Endometrial microvascular endothelial cells (primary cell): ENCODE measurements around the gene CD9. TPM values are rescaled to one million over a fixed set of nuclear protein-coding genes. Genes with fewer than 3 reads are reported as not detected.

Experiments used
- in situ Hi-C: cut with HindIII; loops from 2 replicates; pipeline ENCODE4 v1.10.0; 2017; ENCODE audit warnings: low sequenced_read_pairs, low pct_unique_long_range_greater_than_20kb; ENCODE audit errors: inconsistent ontology term
- total RNA-seq: library from RNA; depleted of rRNA; stranded (reverse); fragments of >200 nt; gene quantifications from one replicate; pipeline ENCODE4 v1.2.3, GENCODE V29; 2015; ENCODE audit errors: inconsistent ontology term

Gene CD9
- total RNA-seq, 1 donor from 2014 or later = 937 TPM

DNA sequence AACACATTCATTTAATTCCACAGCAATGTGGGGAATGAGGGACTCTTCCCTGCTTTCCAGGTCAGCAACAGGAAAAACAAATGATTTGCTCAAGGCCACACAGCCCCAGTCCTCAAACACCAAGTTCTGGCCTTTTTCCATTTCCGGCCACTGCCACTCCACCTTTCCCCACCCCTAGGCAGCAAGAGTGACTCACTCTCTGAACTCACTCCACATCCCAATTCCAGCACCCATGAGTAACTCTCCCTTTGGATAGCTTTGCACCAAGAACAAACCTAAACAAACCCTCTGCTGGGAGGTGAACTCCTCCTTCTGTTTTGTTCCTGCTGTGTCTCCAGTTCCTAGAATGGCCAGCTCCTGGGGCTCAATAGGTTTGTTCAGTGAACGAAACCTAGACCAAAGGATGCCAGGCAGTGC lies 79.9 kb downstream of the CD9 start:
- in situ Hi-C loops = no loop called here

GRCh38 chr12:6280672-6281071 lies 80.5 kb downstream of the CD9 start:
- in situ Hi-C loops = no loop called here

GRCh38 chr12:6281081-6281809 lies 81.0 kb downstream of the CD9 start:
- in situ Hi-C loops = no loop called here

DNA sequence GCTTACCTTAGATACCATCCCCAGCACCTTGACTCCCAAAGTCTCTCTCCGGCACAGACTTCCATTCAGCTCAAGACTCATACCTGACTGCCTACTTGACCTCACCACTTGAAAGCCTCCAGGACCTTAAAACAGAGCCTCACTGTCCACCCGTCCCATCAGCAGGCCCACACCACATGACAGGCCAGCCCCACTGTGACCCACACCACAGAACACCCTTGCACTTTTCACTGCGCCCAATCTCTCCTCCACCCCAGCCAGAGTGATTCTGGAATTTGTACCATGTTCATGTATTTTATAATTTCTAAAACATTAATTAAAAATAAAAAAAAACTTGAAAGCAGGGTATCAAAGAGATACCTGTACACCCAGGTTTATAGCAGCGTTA lies 82.2 kb downstream of the CD9 start:
- in situ Hi-C loops = no loop called here

DNA sequence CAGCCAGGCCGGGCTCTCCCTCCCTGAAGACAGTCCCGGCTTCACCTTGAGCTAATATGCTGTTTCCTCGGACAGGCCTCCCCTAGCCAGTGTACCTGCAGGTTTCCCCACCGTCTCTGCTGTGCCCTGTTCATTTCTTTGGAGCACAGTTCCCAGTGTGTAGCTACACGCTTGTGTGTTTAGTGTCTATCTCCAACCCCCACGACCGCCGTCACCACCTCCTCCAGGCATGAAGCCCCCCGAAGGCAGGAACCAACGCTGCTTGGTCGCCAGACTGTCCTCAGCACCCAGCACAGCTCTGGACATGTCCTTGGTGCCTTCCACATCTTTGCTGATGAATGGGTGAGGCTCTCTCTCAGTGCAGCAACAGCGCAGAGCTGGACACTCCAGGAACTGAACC lies 84.1 kb downstream of the CD9 start:
- in situ Hi-C loops = no loop called here

- in situ Hi-C loops = no loop called here
Observed at GRCh38 chr12:6285063-6285477, 84.9 kb downstream of the CD9 start.

DNA sequence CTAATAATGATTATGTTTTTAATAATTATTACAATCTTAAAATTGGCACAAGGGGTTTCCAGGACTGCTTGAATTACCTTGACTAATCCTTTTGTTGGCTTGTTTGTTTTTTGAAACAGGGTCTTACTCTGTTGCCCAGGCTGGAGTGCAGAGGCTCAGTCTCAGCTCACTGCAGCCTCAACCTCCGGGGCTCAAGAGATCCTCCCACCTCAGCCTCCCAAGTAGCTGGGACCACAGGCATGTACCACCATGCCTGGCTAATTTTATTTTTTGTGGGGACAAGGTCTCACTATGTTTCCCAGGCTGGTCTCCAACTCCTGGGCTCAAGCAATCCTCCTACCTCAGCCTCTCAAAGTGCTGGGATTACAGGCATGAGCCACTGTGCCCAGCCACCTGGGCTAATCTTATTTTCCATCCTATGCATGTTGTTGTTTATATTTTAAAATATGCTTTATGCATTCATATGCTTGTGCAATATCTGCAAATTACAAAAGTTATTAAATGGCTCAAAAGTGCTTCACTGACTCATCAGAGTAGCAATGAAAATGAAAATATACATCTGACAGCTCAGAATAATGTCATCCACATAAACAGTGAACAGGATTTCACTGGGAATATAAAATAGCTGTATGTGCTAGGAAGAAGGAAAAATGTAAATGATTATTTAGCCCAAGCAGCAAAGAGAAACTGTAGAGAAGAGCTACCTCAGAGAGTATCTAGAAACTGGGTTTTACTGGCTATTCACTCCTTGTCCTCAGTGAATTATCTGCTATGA lies 85.5 kb downstream of the CD9 start:
- in situ Hi-C loops = no loop called here

Other genes starting within 250 kb of the CD9 start
- gene VWF, start 75.7 kb upstream of the CD9 start, total RNA-seq = 506 TPM
- gene PLEKHG6, start 110.3 kb downstream of the CD9 start, total RNA-seq = not detected
- 254 TPM for gene TNFRSF1A, start 141.7 kb downstream of the CD9 start, total RNA-seq
- gene SCNN1A, start 175.2 kb downstream of the CD9 start, total RNA-seq = not detected
- gene LTBR, start 183.8 kb downstream of the CD9 start, total RNA-seq = 169 TPM
- gene CD27, start 244.6 kb downstream of the CD9 start, total RNA-seq = not detected